SK-N-SH treated with all-trans-retinoic acid at 6 μM for 48 hours (cell line): ENCODE measurements around the gene AEBP1.

ENCODE experiments used
- ARNTL ChIP-seq: fragments of 450-650 bp; formaldehyde crosslinking; IDR thresholded peaks from 2 replicates; pipeline ENCODE4 v1.5.0; 2020; ENCODE audit warnings: low read depth, mild to moderate bottlenecking, moderate library complexity, borderline replicate concordance
- GLIS3 ChIP-seq: fragments of 250-450 bp; sonication (Bioruptor Pico); IDR thresholded peaks from 2 replicates; pipeline ENCODE4 v1.5.0; 2020; ENCODE audit warnings: mild to moderate bottlenecking, moderate library complexity

- no peak for TF ChIP-seq ARNTL (CRISPR knock-in tag)
- TF ChIP-seq GLIS3 (CRISPR knock-in tag) = no peak
Measured at GRCh38 chr7:44110719-44111635, 6.8 kb downstream of the AEBP1 start.
